A673 (cell line): ENCODE results near the gene PLEKHA6. TPM values are rescaled to one million over a fixed set of nuclear protein-coding genes. Genes with fewer than 3 reads are reported as not detected.
A peak's percentile ranks its signal among the peaks of the same experiment; 100 is the strongest.

Source experiments
- BruUV-seq: library from RNA; stranded (reverse); fragments of 400-500 nt; replicated peaks from 2 replicates; lab custom pipeline; 2021; lab: Mats Ljungman, UMichigan
- CTCF ChIA-PET: fragments of 300-600 bp; sonication (Branson Sonifier 250); formaldehyde crosslinking; loops from one replicate; lab custom pipeline; 2022; ENCODE audit warnings: antibody characterized with exemption; lab: Charles Lee
- POLR2A ChIA-PET: fragments of 300-600 bp; sonication (Branson Sonifier 250); formaldehyde crosslinking; loops from one replicate; lab custom pipeline; 2022; ENCODE audit warnings: antibody characterized with exemption; ENCODE audit not compliant: low non-redundant PET; lab: Charles Lee
- DNase-seq: peaks from one replicate; pipeline ENCODE4 v3.0.0-alpha.2; 2015; ENCODE audit warnings: low spot score
- H3K27ac ChIP-seq: fragments of 200-600 bp; sonication (generic); 2 replicates; pipeline ENCODE4 v1.5.1; 2016; ENCODE audit warnings: mixed run types, low read depth, mild to moderate bottlenecking, mixed read lengths, antibody characterized with exemption, low read length; ENCODE audit not compliant: poor library complexity, severe bottlenecking
- H3K27me3 ChIP-seq: fragments of 200-600 bp; sonication (generic); replicated peaks from 2 replicates; pipeline ENCODE4 v1.6.1; 2017; ENCODE audit warnings: mixed run types, low read depth, mild to moderate bottlenecking, mixed read lengths, antibody characterized with exemption, low read length; ENCODE audit not compliant: insufficient read depth, poor library complexity
- H3K36me3 ChIP-seq: fragments of 200-600 bp; sonication (generic); 2 replicates; pipeline ENCODE4 v1.6.1; 2016; ENCODE audit warnings: mixed run types, mild to moderate bottlenecking, mixed read lengths, antibody characterized with exemption, low read length; ENCODE audit not compliant: insufficient read depth, poor library complexity, severe bottlenecking
- H3K4me1 ChIP-seq: fragments of 200-600 bp; sonication (generic); 2 replicates; pipeline ENCODE4 v1.6.1; 2017; ENCODE audit warnings: mixed run types, mild to moderate bottlenecking, mixed read lengths, antibody characterized with exemption, low read length; ENCODE audit not compliant: insufficient read depth, poor library complexity, severe bottlenecking
- H3K4me3 ChIP-seq: fragments of 200-600 bp; sonication (generic); 2 replicates; pipeline ENCODE4 v1.5.1; 2016; ENCODE audit warnings: low read depth, mixed run types, mild to moderate bottlenecking, mixed read lengths, low read length; ENCODE audit not compliant: poor library complexity, severe bottlenecking
- H3K9me3 ChIP-seq: fragments of 200-600 bp; sonication (generic); 2 replicates; pipeline ENCODE4 v1.6.1; 2016; ENCODE audit warnings: mixed run types, low read depth, mild to moderate bottlenecking, mixed read lengths, antibody characterized with exemption, low read length; ENCODE audit not compliant: poor library complexity, severe bottlenecking
- EZH2 ChIP-seq: fragments of 200-600 bp; sonication (generic); IDR thresholded peaks from 2 replicates; pipeline ENCODE4 v1.6.1; 2017; ENCODE audit warnings: borderline replicate concordance, low read depth, mild to moderate bottlenecking, mixed read lengths, antibody characterized with exemption, low read length; ENCODE audit not compliant: poor library complexity, severe bottlenecking
- intact Hi-C: fragments of 100-400 bp; cut with micrococcal nuclease; formaldehyde crosslinking; loops from one replicate; pipeline ENCODE4 v1.10.0; 2022; ENCODE audit not compliant: unreplicated experiment
- total RNA-seq: library from RNA; stranded (reverse); gene quantifications from 2 replicates; pipeline ENCODE4 v1.2.3, GENCODE V29; 2021
- TF ChIP-seq, protein P1 (sequence below): fragments of 300-800, 200-600 bp; sonication (generic); conservative IDR thresholded peaks from 2 replicates; pipeline ENCODE4 v1.5.1; 2017; ENCODE audit warnings: low read depth, mild to moderate bottlenecking, antibody characterized with exemption, low read length, moderate library complexity, mixed read lengths

PLEKHA6 gene
- total RNA-seq, 1 experiment from 2014 or later = 0.58 TPM

DNA sequence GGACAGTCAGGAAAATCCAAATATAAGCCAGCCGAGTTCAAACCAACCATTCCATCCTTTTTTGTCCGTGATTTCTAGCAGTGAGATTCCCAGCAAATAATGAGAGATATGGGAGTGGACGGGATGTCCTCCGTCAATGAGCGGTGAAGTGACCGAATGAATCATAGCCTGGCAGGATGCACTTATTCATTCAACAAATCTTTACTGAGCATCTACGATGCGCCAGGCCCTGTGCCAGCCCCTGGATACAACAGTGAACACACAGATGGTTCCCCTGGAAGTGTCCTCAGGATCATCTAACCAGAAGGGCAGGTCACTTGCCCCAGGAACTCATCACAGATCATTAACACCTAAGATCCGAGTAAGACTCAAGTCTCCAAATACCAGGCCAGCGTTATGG is 8.2 kb upstream of the PLEKHA6 start:
- peaks cover 10% of the 10 kb centered on the region for H3K27me3 ChIP-seq
- intact Hi-C loops = loop anchor here (5.0 kb wide), 1 partner anchor 506 kb away; the partner anchor contains the start of gene SNRPE
- no peaks in the 10 kb centered on the region for H3K4me1 ChIP-seq
- TF ChIP-seq EZH2 = no peak
- TF ChIP-seq, protein P1, sequence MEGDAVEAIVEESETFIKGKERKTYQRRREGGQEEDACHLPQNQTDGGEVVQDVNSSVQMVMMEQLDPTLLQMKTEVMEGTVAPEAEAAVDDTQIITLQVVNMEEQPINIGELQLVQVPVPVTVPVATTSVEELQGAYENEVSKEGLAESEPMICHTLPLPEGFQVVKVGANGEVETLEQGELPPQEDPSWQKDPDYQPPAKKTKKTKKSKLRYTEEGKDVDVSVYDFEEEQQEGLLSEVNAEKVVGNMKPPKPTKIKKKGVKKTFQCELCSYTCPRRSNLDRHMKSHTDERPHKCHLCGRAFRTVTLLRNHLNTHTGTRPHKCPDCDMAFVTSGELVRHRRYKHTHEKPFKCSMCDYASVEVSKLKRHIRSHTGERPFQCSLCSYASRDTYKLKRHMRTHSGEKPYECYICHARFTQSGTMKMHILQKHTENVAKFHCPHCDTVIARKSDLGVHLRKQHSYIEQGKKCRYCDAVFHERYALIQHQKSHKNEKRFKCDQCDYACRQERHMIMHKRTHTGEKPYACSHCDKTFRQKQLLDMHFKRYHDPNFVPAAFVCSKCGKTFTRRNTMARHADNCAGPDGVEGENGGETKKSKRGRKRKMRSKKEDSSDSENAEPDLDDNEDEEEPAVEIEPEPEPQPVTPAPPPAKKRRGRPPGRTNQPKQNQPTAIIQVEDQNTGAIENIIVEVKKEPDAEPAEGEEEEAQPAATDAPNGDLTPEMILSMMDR = no peak
- H3K27ac ChIP-seq = no peak overlapping the region
- no peaks in the 10 kb centered on the region for H3K9me3 ChIP-seq
- POLR2A ChIA-PET = no interaction called here
- no peak overlapping the region for H3K4me3 ChIP-seq
- no peaks in the 10 kb centered on the region for H3K36me3 ChIP-seq
- CTCF ChIA-PET = no interaction called here
- DNase-seq = no peak
- BruUV-seq = no TSS peak

- H3K4me3 ChIP-seq = no peak overlapping the region
- DNase-seq = no peak
- POLR2A ChIA-PET = no interaction called here
- H3K27ac ChIP-seq = no peak overlapping the region
- no peaks in the 10 kb centered on the region for H3K36me3 ChIP-seq
- H3K27me3 ChIP-seq = peaks cover 6% of the 10 kb centered on the region
- H3K4me1 ChIP-seq = no peaks in the 10 kb centered on the region
- TF ChIP-seq EZH2 = no peak
- TF ChIP-seq, protein P1 = no peak
- H3K9me3 ChIP-seq = no peaks in the 10 kb centered on the region
- BruUV-seq = no TSS peak
- intact Hi-C loops = loop anchor here (5.0 kb wide), 1 partner anchor 505 kb away; the partner anchor contains the start of gene SNRPE
- CTCF ChIA-PET = interaction anchor here (0.5 kb wide), 1 partner anchor 64 kb away, joined by 3 read pairs; no protein-coding TSS in a partner anchor
Observed at GRCh38 chr1:204367193-204367858, 7.6 kb upstream of the PLEKHA6 start.

DNA sequence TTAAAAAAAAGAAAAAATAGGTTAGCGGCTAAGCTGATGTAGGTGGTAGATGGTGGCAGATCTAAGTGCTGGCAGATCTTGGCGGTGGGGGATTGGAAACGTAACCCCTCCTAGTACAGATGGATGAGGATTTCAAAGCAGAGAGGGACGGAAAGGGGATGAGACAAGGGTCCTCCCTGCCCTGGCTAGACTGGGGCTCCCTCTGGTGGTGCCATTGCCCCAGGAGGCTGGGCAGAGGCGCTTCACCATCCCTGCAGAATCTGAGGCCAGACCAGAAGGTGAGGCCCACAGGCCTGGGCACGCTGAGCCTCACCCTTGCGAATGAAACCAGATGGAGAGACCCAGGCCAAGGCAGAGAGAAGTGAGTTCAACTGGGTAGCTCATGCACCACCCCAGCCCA is 7.0 kb upstream of the PLEKHA6 start:
- no peak overlapping the region for H3K4me3 ChIP-seq
- no peak for TF ChIP-seq EZH2
- TF ChIP-seq, protein P1 = peak; percentile 52; the same call in 1 of the 2 replicates
- intact Hi-C loops = loop anchor here (5.0 kb wide), 1 partner anchor 504 kb away; the partner anchor contains the start of gene SNRPE
- POLR2A ChIA-PET = no interaction called here
- BruUV-seq = no TSS peak
- no peaks in the 10 kb centered on the region for H3K9me3 ChIP-seq
- no peak overlapping the region for H3K27ac ChIP-seq
- no peaks in the 10 kb centered on the region for H3K36me3 ChIP-seq
- no peaks in the 10 kb centered on the region for H3K4me1 ChIP-seq
- DNase-seq = no peak
- H3K27me3 ChIP-seq = peaks cover 5% of the 10 kb centered on the region
- CTCF ChIA-PET = interaction anchor here (0.5 kb wide), 1 partner anchor 64 kb away, joined by 3 read pairs; no protein-coding TSS in a partner anchor
